ENCODE results near the gene RPS10. TPM values are rescaled to one million over a fixed set of nuclear protein-coding genes. Genes with fewer than 3 reads are reported as not detected.
"Not testable (repeated sequence)": the region's sequence is repeated elsewhere in the genome, so short reads cannot be mapped to it uniquely, and the experiment has no call there.

Gene RPS10
- polyA plus RNA-seq, 6 donors from 2014 or later, result 1,403 to 2,423 (median 1,715) TPM

DNA sequence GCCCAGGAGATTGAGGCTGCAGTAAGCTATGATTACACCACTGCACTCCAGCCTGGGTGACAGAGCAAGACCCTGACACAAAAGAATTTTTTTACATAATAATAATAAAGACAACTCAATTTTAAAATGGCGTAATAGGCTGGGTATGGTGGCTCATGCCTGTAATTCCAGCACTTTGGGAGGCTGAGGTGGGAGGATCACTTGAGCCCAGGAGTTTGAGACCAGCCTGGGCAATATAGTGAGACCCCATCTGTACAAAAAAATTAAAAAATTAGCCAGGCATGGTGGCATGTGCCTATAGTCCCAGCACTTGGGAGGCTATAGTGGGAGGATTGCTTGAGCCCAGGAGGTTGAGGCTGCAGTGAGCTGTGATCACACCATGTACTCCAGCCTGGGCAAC, 18.0 kb downstream of the RPS10 start:
- not testable (repeated sequence) for H3K36me3 Mint-ChIP-seq; H3K9me3 Mint-ChIP-seq; H3K27ac Mint-ChIP-seq; H3K4me3 Mint-ChIP-seq; H3K4me1 Mint-ChIP-seq; DNase-seq; H3K27me3 Mint-ChIP-seq; ATAC-seq (ENCODE audit: low read depth in 2 of 2)

DNA sequence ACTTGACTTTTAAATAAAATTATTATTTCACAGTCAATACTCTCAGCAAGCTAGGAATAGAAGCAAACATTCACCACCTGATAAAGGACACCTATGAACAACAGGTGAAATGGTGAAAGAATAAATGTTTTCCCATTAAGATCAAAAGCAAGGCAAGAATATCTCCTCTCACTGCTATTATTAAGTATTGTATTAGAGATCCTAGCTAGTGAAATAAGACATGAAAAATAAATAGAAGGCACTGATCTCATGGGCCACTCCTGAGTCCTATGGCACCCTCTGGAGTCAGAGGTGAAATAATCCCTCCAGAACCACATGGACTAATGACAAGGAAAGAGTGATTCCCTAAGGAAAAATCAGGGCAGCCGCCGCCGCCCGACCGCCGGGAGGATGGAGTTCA, 29.4 kb downstream of the RPS10 start:
- Mint-ChIP-seq H3K9me3 (peaks cover 0 to 9% (median 3%) of the 10 kb centered on the region in 7 donors), H3K27me3 (no peaks in the 10 kb centered on the region), H3K27ac (no peak overlapping the region), H3K36me3 (no peaks in the 10 kb centered on the region), H3K4me3 (no peak overlapping the region), H3K4me1 (peaks cover 14 to 16% (median 15%) of the 10 kb centered on the region in 3 donors)
- ATAC-seq (ENCODE audit: low read depth in 2 of 2), result no peak
- no peak for DNase-seq

DNA sequence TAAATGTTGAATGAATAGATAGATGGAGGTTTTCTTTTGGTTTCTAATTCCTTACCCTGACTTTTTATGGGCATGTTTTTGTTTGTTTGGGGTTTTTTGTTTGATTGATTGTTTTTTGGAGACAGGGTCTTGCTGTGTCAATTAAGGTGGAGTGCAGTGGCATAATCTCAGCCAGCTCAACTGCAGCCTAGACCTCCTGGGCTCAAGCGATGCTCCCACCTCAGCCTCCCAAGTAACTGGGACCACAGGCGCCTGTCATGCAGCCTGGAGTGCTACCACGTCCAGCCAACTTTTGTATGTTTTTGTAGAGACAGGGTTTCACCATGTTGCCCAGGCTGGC, 31.9 kb downstream of the RPS10 start:
- Mint-ChIP-seq H3K4me3 (peak overlapping the region in 4 of 8 donors; percentile 71 to 93 (median 90)), H3K36me3 (no peaks in the 10 kb centered on the region), H3K4me1 (peaks cover 19 to 24% (median 22%) of the 10 kb centered on the region in 3 donors), H3K27ac (peak overlapping the region in 2 of 6 donors; percentile 96 to 97), H3K9me3 (peaks cover 0 to 9% (median 3%) of the 10 kb centered on the region in 7 donors), H3K27me3 (no peaks in the 10 kb centered on the region)
- no peak for DNase-seq
- no peak for ATAC-seq (ENCODE audit: low read depth in 2 of 2)

DNA sequence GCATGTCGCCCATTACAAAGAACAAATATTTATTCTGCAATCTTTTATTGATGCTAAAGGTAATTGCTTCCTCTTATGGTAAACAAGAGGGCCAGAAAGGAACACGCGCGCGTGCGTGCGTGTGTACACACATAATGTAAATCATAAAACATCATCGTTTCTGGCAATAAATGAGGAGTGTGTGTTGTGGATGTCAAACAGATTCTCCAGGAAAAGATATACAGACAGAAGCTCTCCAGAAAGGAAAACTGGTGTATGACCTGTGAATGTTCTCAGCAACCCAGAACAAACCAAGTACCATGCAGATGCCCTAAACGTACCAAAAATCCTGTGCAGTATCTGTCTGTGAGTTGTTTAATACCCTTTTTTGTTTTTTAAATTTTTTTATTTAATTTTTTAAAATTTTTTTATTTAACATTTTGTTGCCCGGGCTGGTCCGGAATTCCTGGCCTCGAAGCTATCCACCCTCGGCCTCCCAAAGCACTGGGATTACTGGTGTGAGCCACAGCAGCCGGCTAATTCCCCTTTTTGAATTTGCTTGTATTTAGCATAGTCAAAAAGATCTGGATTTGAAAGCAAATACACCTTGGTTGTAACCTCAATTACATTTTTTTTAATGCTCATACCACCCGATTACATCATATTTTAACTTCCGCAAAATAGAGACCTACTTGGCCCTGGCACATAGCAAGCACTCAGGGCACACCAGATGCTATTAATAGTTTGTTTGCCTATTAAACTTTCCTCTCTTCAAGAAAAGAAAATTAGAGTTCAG, 32.5 kb downstream of the RPS10 start:
- Mint-ChIP-seq H3K27me3 (no peaks in the 10 kb centered on the region), H3K36me3 (no peaks in the 10 kb centered on the region), H3K4me3 (peak overlapping the region in 4 of 8 donors; percentile 71 to 99 (median 95)), H3K27ac (peak overlapping the region in 4 of 6 donors; percentile 91 to 98 (median 96)), H3K4me1 (peaks cover 19 to 26% (median 25%) of the 10 kb centered on the region in 3 donors), H3K9me3 (peaks cover 0 to 9% (median 3%) of the 10 kb centered on the region in 7 donors)
- ATAC-seq (ENCODE audit: low read depth in 2 of 2), result peak; percentile 24 to 31
- peak; percentile 52 for DNase-seq

DNA sequence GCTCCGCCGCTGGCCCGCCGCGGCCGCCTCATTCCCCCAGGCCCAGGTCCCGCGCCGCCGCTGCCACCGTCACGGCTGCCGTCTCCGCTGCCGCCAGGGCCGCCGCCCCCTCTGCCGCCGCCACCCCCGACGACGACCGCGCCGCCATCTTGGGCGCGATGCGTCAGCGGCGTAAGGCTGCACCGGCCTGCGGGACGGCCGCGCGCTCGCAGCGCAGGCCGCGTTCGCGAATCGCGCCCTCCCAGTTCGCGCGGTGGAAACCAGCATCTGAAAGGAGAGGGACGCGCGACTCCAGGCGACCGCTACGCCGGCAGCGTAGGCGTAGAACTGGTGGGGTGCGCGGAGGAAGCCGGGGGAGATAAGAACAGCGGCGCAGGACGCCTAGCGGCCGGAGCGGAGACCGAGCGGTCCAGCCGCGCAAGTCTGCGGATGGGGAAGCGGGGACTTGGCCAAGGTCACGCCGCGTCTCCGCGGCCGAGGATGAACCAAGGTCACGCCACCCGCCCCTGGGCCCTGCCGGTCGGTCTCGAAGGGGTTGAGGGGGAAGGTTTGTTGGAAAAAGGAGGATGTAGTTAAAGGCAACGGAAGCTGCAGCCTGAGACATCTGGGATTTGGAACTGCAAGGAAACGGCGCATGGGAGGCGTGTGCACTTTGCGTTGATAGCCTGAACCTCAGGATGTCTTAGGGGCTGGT, 33.2 kb downstream of the RPS10 start, which contains the start of gene NUDT3:
TSS of gene NUDT3 (minus strand) at position 173 of the 694 bp plus-strand sequence. CDS start 307 bp downstream, outside the sequence.
- peak within 1 kb of the TSS in 5 of 6 donors; percentile 91 to 98 (median 96) for H3K27ac Mint-ChIP-seq
- no peaks in the 10 kb centered on the region for H3K27me3 Mint-ChIP-seq
- peak within 1 kb of the TSS in 4 of 8 donors; percentile 71 to 99 (median 95) for H3K4me3 Mint-ChIP-seq
- DNase-seq (peak; percentile 95), ATAC-seq (ENCODE audit: low read depth in 2 of 2) (peak; percentile 73 to 75)
- no peaks in the 10 kb centered on the region for H3K36me3 Mint-ChIP-seq
- peaks cover 19 to 26% (median 25%) of the 10 kb centered on the region in 3 donors for H3K4me1 Mint-ChIP-seq
- H3K9me3 Mint-ChIP-seq, result peaks cover 0 to 9% (median 3%) of the 10 kb centered on the region in 7 donors

DNA sequence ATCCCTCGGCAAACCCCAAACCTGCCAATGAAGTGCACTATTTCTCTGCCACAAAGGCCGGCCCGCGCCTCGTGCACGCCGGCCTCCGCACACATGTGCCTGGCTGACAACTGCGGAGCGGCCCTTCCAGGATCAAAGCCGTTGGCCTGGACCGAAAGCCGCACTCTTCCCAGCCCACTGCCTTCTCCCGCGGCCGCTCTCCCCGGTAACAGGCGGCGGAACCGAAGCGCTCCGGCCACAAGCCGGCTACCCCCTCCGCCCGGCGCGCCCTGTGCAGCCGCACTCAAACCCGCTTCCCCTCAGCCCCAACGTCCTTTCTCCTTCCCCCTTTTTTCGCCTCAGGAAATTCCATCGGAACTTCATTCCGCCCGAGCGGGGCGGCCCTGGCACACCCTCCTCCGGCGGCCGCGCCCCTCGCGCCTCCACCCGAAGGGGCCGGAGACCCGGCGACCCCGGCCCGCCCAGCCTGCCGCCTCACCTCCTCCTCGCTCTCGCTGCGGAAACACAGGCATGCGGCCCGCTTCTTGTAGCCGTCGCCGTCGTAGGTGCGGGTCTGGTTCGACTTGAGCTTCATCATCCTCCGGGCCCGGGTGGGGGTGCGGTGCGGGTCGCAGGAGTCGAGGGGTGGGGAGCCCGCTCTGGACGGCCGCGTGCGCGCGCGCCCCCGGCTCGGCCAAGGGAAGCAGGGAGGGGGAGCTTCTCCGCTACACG, 33.9 kb downstream of the RPS10 start:
- Mint-ChIP-seq H3K27me3 (no peaks in the 10 kb centered on the region), H3K4me1 (peaks cover 19 to 29% (median 28%) of the 10 kb centered on the region in 3 donors), H3K9me3 (peaks cover 0 to 9% (median 3%) of the 10 kb centered on the region in 7 donors), H3K4me3 (no peak overlapping the region), H3K36me3 (no peaks in the 10 kb centered on the region), H3K27ac (no peak overlapping the region)
- ATAC-seq (ENCODE audit: low read depth in 2 of 2), result peak; percentile 33 to 35
- peak; percentile 49 for DNase-seq

DNA sequence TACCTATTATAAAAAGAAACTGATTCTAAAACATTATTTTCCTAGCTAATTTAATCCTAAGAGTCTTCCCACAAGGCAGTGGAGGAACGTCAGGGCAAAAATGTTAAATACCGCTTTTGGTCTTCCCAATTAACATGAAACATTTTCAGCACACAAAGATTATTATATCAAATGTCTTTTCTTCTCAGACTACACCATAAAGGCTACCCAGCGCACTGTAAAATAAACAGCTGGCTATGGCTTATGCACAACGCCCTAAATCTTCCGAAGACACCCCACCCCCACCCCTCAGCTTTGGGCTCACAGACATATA, 34.4 kb downstream of the RPS10 start:
- Mint-ChIP-seq H3K9me3 (peaks cover 0 to 5% (median 1%) of the 10 kb centered on the region in 7 donors), H3K36me3 (no peaks in the 10 kb centered on the region), H3K4me1 (peaks cover 20 to 34% (median 33%) of the 10 kb centered on the region in 3 donors), H3K27me3 (no peaks in the 10 kb centered on the region), H3K4me3 (no peak overlapping the region), H3K27ac (no peak overlapping the region)
- ATAC-seq (ENCODE audit: low read depth in 2 of 2), result no peak
- no peak for DNase-seq

DNA sequence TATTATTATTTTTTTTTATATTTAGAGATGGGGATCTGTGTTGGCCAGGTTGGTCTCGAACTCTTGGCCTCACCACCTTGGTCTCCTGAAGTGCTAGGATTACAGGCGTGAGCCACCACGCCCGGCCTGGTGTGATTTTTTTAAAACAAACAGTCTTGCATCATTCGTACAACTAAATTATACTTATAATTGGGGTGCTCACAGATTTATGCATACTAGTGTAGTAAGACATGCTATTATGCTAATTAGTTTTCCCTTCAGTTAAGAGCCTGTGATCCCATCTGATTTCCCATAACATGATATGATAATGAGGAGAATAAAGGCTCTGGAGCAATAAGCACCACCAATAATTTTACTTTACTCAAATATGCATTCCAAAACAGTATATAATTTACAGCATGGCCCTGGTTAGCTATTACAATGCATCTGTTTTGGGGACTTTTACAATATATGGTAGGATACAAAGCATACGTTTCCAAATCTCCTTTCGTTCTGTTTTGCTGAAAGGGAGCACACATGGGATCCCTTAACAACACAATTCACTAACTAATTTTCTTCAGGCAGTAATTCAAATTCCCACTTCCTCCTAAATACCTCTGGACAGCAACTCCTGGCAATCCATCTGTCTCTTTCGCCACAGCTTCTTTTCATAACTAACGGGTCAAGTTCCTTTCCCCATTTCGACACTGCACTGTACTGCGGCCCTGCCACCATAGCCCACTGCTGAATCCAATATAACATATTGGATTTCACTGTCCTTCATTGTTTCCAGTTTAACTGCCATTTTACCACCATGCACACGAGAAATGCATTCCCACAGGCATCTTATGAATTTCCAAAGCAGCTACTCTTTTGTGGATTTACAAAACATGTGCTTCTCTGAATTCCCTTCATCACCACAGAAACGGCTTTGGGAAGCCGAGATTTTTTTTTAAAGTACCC, 35.1 kb downstream of the RPS10 start:
- Mint-ChIP-seq H3K9me3 (no peaks in the 10 kb centered on the region), H3K4me3 (no peak overlapping the region), H3K27ac (no peak overlapping the region), H3K36me3 (no peaks in the 10 kb centered on the region), H3K4me1 (peaks cover 23 to 41% (median 40%) of the 10 kb centered on the region in 3 donors), H3K27me3 (no peaks in the 10 kb centered on the region)
- DNase-seq (no peak), ATAC-seq (ENCODE audit: low read depth in 2 of 2) (no peak)

DNA sequence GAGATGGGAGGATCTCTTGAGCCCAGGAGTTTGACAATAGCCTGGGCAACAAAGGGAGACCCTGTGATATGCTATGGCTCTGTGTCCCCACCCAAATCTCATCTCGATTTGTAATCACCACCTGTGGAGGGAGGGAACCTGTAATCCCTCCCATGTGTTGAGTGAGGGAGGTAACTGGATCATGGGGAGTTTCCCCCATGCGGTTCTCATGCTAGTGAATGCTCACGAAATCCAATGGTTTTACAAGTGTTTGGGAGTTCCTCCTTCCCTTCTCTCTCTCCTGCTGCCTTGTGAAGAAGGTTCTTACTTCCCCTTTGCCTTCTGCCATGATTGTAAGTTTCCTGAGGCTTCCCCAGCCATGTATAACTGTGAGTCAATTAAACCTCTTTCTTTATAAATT, 36.8 kb downstream of the RPS10 start:
- H3K27ac Mint-ChIP-seq, result peak overlapping the region in 3 of 6 donors; percentile 3 to 53 (median 14)
- H3K9me3 Mint-ChIP-seq, result no peaks in the 10 kb centered on the region
- H3K4me3 Mint-ChIP-seq, result peak overlapping the region in 2 of 8 donors; percentile 25 to 42
- peaks cover 28 to 55% (median 53%) of the 10 kb centered on the region in 3 donors for H3K4me1 Mint-ChIP-seq
- no peak for DNase-seq
- no peaks in the 10 kb centered on the region for H3K36me3 Mint-ChIP-seq
- ATAC-seq (ENCODE audit: low read depth in 2 of 2), result no peak
- H3K27me3 Mint-ChIP-seq, result no peaks in the 10 kb centered on the region

DNA sequence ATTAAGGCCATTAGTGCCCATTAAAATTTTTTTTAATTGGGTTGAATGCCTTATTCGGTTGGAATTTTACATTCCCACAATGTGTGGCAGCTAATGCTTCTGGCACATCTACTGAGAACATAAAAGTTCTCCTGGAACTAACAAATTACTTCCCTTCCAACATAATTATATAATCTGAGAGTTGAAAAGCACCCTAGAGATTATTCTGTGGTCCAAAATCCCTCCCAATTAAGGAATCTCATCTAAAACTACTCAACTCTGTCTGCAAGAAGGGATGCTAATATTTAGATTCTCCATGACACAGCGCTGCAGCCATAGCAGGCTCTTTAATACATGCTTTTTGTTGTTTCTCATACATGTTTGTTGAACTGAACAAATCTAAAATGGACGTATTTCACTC, 37.4 kb downstream of the RPS10 start:
- no peak overlapping the region for H3K4me3 Mint-ChIP-seq
- no peaks in the 10 kb centered on the region for H3K9me3 Mint-ChIP-seq
- ATAC-seq (ENCODE audit: low read depth in 2 of 2) (no peak), DNase-seq (no peak)
- no peaks in the 10 kb centered on the region for H3K36me3 Mint-ChIP-seq
- H3K4me1 Mint-ChIP-seq, result peaks cover 27 to 55% (median 53%) of the 10 kb centered on the region in 3 donors
- no peak overlapping the region for H3K27ac Mint-ChIP-seq
- no peaks in the 10 kb centered on the region for H3K27me3 Mint-ChIP-seq

DNA sequence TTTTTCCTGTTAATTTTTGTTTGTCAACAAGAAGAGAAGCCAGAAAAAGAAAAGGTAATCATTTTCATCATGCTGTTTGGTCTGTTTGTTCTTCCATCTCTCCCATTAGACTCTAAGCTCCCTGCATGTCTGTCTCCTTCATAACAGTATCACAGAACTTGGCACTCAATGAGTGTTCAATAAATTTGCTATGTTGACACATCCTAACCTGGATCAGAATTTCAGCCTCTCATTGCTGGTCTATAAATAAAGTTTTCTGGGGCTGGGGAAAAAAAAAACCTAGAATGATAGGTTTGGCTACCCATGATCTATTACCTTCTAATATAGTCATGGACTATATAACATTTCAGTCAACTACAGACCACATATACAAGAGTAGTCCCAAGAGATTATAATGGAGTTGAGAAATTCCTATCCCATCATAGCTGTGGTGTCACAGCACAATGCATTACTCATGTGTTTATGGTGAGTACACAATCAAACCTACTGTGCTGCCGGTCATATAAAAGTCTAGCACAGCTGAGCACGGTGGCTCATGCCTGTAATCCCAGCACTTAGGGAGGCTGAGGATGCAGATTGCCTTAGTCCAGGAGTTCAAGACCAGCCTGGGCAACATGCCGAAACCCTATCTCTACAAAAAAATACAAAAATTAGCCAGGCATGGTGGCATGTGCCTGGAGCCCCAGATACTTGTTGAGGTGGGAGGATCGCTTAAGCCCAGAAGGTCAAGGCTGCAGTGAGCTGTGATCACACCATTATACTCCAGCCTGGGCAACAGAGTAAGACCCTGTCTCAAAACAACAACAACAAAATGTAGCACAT, 39.3 kb downstream of the RPS10 start:
- ATAC-seq (ENCODE audit: low read depth in 2 of 2) (no peak), DNase-seq (no peak)
- peaks cover 23 to 57% (median 51%) of the 10 kb centered on the region in 3 donors for H3K4me1 Mint-ChIP-seq
- no peaks in the 10 kb centered on the region for H3K9me3 Mint-ChIP-seq
- no peaks in the 10 kb centered on the region for H3K27me3 Mint-ChIP-seq
- H3K4me3 Mint-ChIP-seq, result peak overlapping the region in 2 of 8 donors; percentile 18 to 22
- H3K27ac Mint-ChIP-seq, result peak overlapping the region in 1 of 6 donors; percentile 59
- no peaks in the 10 kb centered on the region for H3K36me3 Mint-ChIP-seq

DNA sequence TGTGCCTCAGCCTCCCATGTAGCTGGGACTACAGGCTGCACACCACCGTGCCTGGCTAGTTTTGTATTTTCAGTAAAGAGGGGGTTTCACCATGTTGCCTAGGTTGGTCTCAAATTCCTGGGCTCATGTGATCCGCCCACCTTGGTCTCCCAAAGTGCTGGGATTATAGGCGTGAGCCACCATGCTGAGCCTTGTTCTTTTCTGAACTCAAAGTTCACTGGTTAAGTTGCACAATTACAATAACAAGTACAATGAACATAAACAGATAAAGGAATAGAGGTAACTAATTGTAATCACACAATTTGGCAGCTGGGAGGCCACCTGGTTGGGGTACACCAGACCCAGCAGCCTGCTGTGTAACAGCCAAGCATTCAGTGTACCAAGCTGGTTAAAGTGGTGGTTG, 40.1 kb downstream of the RPS10 start:
- no peaks in the 10 kb centered on the region for H3K9me3 Mint-ChIP-seq
- H3K4me3 Mint-ChIP-seq, result peak overlapping the region in 1 of 8 donors; percentile 18
- peaks cover 25 to 64% (median 55%) of the 10 kb centered on the region in 3 donors for H3K4me1 Mint-ChIP-seq
- peak overlapping the region in 3 of 6 donors; percentile 39 to 59 (median 42) for H3K27ac Mint-ChIP-seq
- ATAC-seq (ENCODE audit: low read depth in 2 of 2), result no peak
- H3K27me3 Mint-ChIP-seq, result no peaks in the 10 kb centered on the region
- no peaks in the 10 kb centered on the region for H3K36me3 Mint-ChIP-seq
- no peak for DNase-seq

Data from naive B cell (primary cell).